BLaER1 (cell line): ENCODE data around the gene HNRNPA0.

Experiments used
- H3K27ac ChIP-seq: shearing (Covaris generic); formaldehyde crosslinking; 2 replicates; pipeline ENCODE4 v1.8.1; 2022
- H3K27me3 ChIP-seq: shearing (Covaris generic); formaldehyde crosslinking; 2 replicates; pipeline ENCODE4 v1.8.1; 2022
- H3K36me3 ChIP-seq: shearing (Covaris generic); formaldehyde crosslinking; 2 replicates; pipeline ENCODE4 v1.8.1; 2022
- H3K4me1 ChIP-seq: shearing (Covaris generic); formaldehyde crosslinking; 2 replicates; pipeline ENCODE4 v1.8.1; 2022
- H3K4me2 ChIP-seq: shearing (Covaris generic); formaldehyde crosslinking; 2 replicates; pipeline ENCODE4 v1.8.1; 2022
- H3K4me3 ChIP-seq: shearing (Covaris generic); formaldehyde crosslinking; 2 replicates; pipeline ENCODE4 v1.8.1; 2022
- H3K9ac ChIP-seq: shearing (Covaris generic); formaldehyde crosslinking; 2 replicates; pipeline ENCODE4 v1.8.1; 2022
- H3K9me3 ChIP-seq: shearing (Covaris generic); formaldehyde crosslinking; 2 replicates; pipeline ENCODE4 v1.8.1; 2022
- H4K20me1 ChIP-seq: shearing (Covaris generic); formaldehyde crosslinking; 2 replicates; pipeline ENCODE4 v1.8.1; 2022
- Cebpa-rat ChIP-seq: shearing (Covaris generic); IDR thresholded peaks from 2 replicates; pipeline ENCODE4 v1.8.1; 2022

HNRNPA0 gene

DNA sequence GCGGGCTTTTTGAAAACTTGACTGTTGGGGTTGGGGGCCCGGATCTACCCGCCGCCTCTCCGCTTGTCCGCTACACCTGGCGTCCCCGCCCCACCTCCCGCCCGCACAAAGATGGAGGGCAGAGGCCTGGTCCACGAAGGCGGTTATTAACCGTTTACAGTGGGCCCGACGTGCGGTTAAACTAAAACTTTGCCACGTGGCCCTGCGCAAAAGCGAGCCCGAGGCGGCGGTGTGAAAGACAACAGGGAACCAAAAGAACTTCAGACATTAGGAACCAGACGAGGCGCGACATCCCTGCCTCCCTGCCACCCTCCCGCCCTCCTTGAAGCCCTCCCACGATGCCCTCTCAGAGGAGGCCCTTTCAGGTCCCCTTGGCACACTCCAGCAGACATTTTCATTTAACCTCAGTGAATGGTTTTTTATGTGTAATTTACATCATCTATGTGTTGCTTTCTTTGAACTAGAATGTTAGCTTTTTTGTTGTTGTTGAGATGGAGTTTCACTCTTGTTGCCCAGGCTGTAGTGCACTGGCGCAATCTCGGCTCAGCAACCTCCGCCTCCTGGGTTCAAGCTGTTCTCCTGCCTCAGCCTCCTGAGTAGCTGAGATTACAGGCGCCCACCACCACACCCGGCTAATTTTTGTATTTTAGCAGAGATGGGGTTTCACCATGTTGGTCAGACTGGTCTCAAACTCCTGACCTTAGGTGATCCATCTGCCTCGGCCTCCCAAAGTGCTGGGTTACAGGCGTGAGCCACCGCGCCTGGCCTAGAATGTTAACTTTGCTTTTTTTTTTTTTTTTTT is 999 bp upstream of the HNRNPA0 start:
- H3K4me2 ChIP-seq = peak overlapping the region; percentile 73
- H3K9me3 ChIP-seq = no peaks in the 10 kb centered on the region
- H3K9ac ChIP-seq = peak overlapping the region; percentile 100
- peak overlapping the region; percentile 94 for H3K4me3 ChIP-seq
- H3K4me1 ChIP-seq = peaks cover 21% of the 10 kb centered on the region
- no peaks in the 10 kb centered on the region for H3K27me3 ChIP-seq
- no peak for TF ChIP-seq Cebpa-rat
- H3K27ac ChIP-seq = peak overlapping the region; percentile 99
- peaks cover 38% of the 10 kb centered on the region for H4K20me1 ChIP-seq
- H3K36me3 ChIP-seq = peaks cover 10% of the 10 kb centered on the region; the same call in 1 of the 2 replicates

DNA sequence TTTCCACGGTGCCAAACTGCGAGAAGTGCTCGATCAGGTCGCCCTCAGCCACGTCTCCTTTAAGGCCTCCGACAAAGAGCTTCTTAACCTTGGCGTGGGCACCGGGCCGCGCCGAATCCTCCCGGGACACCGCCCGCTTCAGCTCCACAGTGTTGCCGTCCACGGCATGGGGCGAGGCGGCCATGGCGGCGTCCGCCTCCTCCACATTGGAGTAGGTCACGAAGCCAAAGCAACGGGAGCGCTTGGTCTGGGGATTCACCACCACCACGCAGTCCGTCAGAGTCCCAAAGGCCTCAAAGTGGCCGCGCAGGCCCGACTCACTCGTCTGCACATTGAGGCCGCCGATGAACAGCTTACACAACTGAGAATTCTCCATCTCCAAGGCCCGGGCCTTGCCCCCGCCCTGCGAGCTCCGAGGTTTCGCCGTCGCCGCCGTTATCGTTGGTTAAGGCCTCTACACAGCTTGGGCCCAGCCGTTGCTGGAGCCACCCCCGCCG is 424 bp downstream of the HNRNPA0 start:
- H3K27me3 ChIP-seq = no peaks in the 10 kb centered on the region
- H3K4me1 ChIP-seq = peaks cover 26% of the 10 kb centered on the region
- H4K20me1 ChIP-seq = peaks cover 52% of the 10 kb centered on the region
- TF ChIP-seq Cebpa-rat = no peak
- peak overlapping the region; percentile 100 for H3K9ac ChIP-seq
- peak overlapping the region; percentile 94 for H3K4me3 ChIP-seq
- peaks cover 13% of the 10 kb centered on the region; the same call in 1 of the 2 replicates for H3K36me3 ChIP-seq
- H3K4me2 ChIP-seq = peak overlapping the region; percentile 91
- no peaks in the 10 kb centered on the region for H3K9me3 ChIP-seq
- peak overlapping the region; percentile 99 for H3K27ac ChIP-seq

DNA sequence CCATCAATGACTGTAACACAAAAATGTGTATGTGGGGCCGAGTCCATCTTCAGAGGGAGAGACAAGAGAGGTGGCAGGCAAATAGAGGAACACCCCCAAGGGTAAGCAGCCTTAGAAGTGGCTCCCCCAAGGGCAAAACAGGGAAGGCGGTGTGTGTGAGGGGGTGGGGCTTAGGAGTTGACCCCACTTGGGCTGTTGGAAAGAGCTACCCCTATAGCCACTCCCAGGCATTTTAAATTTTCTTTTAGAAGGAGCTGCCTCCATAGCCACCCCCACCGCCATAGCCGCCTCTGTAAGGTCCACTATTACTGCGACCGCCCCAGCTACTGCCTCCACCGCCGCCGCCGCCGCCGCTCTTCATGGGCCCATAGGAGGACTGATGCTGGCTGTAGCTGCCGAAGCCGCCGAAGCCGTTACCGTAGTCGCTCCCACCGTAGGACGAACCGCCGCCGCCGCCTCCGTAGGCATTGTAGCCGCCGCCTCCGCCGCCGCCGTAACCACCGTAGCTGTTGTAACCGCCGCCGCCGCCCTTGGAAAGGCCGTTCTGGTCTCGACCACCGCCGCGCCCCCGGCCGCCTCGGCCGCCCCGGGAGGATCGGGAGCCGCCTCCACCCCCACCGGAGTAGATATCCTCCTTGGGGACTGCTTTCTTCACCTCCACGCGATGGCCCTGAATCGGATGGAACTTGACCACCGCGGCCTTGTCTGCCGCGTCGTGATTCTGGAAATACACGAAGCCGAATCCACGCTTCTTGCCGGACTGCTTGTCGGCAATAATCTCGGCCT is 1.1 kb downstream of the HNRNPA0 start:
- no peaks in the 10 kb centered on the region for H3K9me3 ChIP-seq
- peak overlapping the region; percentile 91 for H3K4me2 ChIP-seq
- peaks cover 59% of the 10 kb centered on the region for H4K20me1 ChIP-seq
- H3K4me1 ChIP-seq = peaks cover 26% of the 10 kb centered on the region
- peak overlapping the region; percentile 99 for H3K27ac ChIP-seq
- no peak for TF ChIP-seq Cebpa-rat
- peak overlapping the region; percentile 100 for H3K9ac ChIP-seq
- H3K27me3 ChIP-seq = no peaks in the 10 kb centered on the region
- H3K36me3 ChIP-seq = peaks cover 13% of the 10 kb centered on the region; the same call in 1 of the 2 replicates
- H3K4me3 ChIP-seq = peak overlapping the region; percentile 94

DNA sequence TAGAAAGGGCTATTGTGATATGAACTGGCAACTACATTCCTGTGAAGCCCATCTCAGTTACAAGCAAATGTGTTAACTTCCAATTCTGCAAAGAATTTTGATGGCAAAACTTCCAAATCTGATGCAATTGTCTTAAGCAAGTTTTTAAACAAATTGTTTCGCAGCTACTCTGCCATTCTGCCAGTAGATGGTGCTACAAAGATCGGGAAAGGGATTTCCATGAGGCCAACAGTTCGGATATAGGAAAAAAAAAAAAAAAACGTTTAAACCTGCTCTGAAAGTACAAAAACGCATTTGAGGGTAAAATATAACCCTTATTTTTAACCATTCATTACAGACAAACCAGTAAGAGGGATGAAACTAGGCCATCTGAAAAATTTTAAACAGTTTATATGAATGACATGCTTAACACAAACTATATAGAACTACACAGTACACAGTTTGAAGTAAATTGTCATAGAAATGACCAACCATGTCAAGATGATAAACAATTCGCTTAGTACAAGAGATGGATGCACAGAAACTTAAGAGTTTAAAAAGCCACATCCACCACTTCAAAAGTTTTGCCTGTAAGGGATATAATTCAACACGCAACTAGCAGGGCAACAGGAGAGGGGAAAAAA is 2.2 kb downstream of the HNRNPA0 start:
- peaks cover 70% of the 10 kb centered on the region for H4K20me1 ChIP-seq
- TF ChIP-seq Cebpa-rat = no peak

DNA sequence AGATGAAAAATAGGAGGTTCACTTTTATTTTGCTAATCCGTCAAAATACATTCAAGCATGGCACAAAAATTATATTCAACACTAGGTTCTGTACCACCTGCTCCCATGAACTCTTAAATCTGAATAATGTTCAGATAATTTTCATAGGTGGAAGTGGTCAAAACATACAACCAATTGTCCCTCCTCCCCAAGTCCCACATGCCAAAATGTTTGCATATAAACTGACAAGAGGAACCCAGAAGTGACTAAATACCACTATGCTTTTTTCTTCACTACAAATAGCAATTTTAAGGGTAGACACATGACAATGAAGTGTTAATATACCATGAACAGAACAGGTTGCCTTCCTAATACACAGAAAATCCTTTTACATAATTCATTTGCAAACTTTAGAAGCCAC is 3.7 kb downstream of the HNRNPA0 start:
- peaks cover 26% of the 10 kb centered on the region for H3K4me1 ChIP-seq
- H3K36me3 ChIP-seq = peaks cover 13% of the 10 kb centered on the region; the same call in 1 of the 2 replicates
- 0 out of 2 replicates have a peak overlapping the region, but pooled peaks have one; percentile 16 for H3K9ac ChIP-seq
- H3K9me3 ChIP-seq = no peaks in the 10 kb centered on the region
- no peak overlapping the region for H3K27ac ChIP-seq
- no peak for TF ChIP-seq Cebpa-rat
- peak overlapping the region; percentile 91 for H3K4me2 ChIP-seq
- H4K20me1 ChIP-seq = peaks cover 82% of the 10 kb centered on the region
- no peaks in the 10 kb centered on the region for H3K27me3 ChIP-seq
- H3K4me3 ChIP-seq = no peak overlapping the region

More for the DNA sequence above, 2.2 kb downstream of the HNRNPA0 start:
- Histone ChIP-seq H3K27ac (0 out of 2 replicates have a peak overlapping the region, but pooled peaks have one; percentile 24), H3K9me3 (no peaks in the 10 kb centered on the region), H3K4me2 (peak overlapping the region; percentile 91), H3K4me3 (peak overlapping the region; percentile 94), H3K9ac (peak overlapping the region; percentile 100), H3K4me1 (peaks cover 26% of the 10 kb centered on the region), H3K27me3 (no peaks in the 10 kb centered on the region), H3K36me3 (peaks cover 13% of the 10 kb centered on the region; the same call in 1 of the 2 replicates)

DNA sequence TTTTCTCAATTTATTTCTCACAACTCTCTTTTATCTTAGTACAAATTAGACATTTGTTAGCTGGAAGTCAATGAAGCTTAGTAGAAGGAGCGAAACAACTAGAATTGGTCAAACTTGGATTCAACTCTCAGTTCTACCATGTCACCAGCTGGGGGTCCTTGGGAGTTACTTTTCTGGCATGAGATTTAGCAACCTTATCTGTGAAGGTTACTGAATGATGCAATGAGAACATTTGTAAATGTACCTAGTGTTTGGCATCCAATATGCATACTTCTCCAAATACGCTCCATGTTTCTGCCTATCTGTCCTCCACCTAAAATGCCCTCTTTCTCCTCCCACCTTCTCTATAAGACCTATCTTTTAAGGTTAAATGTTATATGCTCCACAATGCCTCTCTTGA is 6.3 kb downstream of the HNRNPA0 start:
- Histone ChIP-seq H4K20me1 (peaks cover 73% of the 10 kb centered on the region), H3K27me3 (no peaks in the 10 kb centered on the region), H3K36me3 (peaks cover 13% of the 10 kb centered on the region; the same call in 1 of the 2 replicates), H3K4me2 (no peak overlapping the region), H3K27ac (no peak overlapping the region), H3K4me3 (no peak overlapping the region), H3K4me1 (peaks cover 21% of the 10 kb centered on the region), H3K9me3 (no peaks in the 10 kb centered on the region), H3K9ac (no peak overlapping the region)
- no peak for TF ChIP-seq Cebpa-rat

DNA sequence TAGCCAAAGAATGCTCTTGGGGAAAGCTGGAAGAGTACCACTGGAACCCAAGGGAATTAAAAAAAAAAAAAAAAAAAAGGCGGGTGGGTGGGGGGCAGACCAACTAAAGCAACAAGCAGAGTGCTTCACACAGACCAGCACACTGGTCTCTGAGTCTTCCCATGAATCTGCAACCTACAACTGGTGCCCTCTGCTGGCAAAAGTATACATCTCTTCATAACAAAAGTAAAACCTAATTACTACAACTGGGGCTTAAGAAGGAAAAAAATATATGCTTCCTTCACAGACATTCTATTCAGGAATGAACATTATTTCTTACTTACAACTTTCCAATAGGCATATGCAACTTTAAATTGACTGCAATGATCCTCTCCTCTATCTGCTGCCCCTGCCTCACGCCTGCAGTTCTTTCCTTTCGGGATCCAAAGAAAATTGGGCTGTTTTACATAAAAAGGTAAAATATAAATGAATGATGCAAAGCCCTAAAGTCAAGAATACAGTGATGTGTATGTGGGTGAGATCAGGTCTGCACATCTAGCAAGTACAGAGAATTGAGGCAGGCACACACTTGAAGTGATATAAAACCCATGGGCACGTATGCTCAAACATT is 11.0 kb downstream of the HNRNPA0 start:
- Histone ChIP-seq H3K36me3 (no peaks in the 10 kb centered on the region), H3K27me3 (no peaks in the 10 kb centered on the region), H3K4me3 (no peak overlapping the region), H3K4me2 (no peak overlapping the region), H3K4me1 (no peaks in the 10 kb centered on the region), H4K20me1 (peaks cover 26% of the 10 kb centered on the region), H3K9me3 (peaks cover 3% of the 10 kb centered on the region; the same call in 1 of the 2 replicates), H3K9ac (no peak overlapping the region), H3K27ac (no peak overlapping the region)
- no peak for TF ChIP-seq Cebpa-rat

DNA sequence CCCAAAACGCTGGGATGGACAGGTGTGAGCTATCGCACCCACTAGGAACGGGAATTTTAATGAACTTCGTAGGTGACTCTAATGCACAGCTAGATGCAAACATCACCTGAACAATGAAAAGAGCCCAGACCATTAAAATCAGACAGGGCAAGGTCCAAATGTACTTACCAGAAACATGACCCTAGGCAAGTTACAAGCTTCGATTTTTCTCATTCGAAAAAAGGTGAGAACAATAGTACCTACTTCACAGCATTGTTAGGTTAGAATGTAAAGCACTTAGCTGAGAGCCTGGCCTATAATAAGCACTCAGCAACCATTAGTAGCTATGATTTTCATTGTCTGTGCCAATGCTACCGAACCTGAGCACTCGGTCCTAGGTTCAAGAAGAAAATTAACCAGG is 12.4 kb downstream of the HNRNPA0 start:
- Histone ChIP-seq H3K27ac (no peak overlapping the region), H3K36me3 (no peaks in the 10 kb centered on the region), H4K20me1 (peaks cover 12% of the 10 kb centered on the region), H3K4me2 (no peak overlapping the region), H3K9ac (no peak overlapping the region), H3K4me3 (no peak overlapping the region), H3K4me1 (peaks cover 5% of the 10 kb centered on the region; the same call in 1 of the 2 replicates), H3K27me3 (no peaks in the 10 kb centered on the region), H3K9me3 (peaks cover 5% of the 10 kb centered on the region; the same call in 1 of the 2 replicates)
- TF ChIP-seq Cebpa-rat = no peak

DNA sequence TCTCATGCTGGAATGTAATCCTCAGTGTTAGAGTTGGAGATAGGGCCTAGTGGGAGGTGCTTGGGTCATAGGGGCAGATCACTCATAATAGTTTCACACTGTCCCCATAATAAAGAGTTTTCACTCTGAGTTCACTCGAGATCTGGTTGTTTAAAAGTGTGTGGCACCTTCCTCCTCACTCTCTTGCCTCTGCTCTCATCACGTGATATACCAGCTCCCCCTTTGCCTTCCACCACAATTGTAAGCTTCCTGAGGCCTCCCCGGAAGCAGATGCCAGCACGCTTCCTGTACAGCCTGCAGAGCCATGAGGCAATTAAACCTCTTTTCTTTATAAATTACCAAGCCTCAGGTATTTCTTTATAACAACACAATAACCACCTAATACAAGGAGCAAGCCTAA is 14.4 kb downstream of the HNRNPA0 start:
- Histone ChIP-seq H3K27me3 (no peaks in the 10 kb centered on the region), H4K20me1 (no peaks in the 10 kb centered on the region), H3K4me1 (peaks cover 22% of the 10 kb centered on the region), H3K36me3 (no peaks in the 10 kb centered on the region), H3K4me3 (no peak overlapping the region), H3K9me3 (peaks cover 5% of the 10 kb centered on the region; the same call in 1 of the 2 replicates), H3K4me2 (no peak overlapping the region), H3K9ac (no peak overlapping the region), H3K27ac (no peak overlapping the region)
- no peak for TF ChIP-seq Cebpa-rat
